HG03196 (cell line): ENCODE data around the gene CARD11.

ENCODE experiments used
- ATAC-seq: cut with Tn5 transposase; IDR thresholded peaks from one replicate; pipeline ENCODE4 v1.9.1; 2021; ENCODE audit not compliant: unreplicated experiment

CARD11 gene

GRCh38 chr7:3043544-3044371 is at the start of gene CARD11:
CARD11 (minus strand) TSS chr7:3043867; CDS start chr7:2958506, 85,361 bp downstream.
- ATAC-seq = no peak

GRCh38 chr7:3092468-3092867 is 48.8 kb upstream of the CARD11 start:
- ATAC-seq = peak; percentile 86

- no peak for ATAC-seq
These were observed 48.0 kb upstream of the CARD11 start for GRCh38 chr7:3091631-3092030.

GRCh38 chr7:3089493-3089892 is 45.8 kb upstream of the CARD11 start:
- no peak for ATAC-seq

GRCh38 chr7:3087243-3087755 is 43.6 kb upstream of the CARD11 start:
- ATAC-seq = no peak

GRCh38 chr7:3083350-3083749 is 39.7 kb upstream of the CARD11 start:
- ATAC-seq = no peak

- ATAC-seq = no peak
These were observed 39.2 kb upstream of the CARD11 start for GRCh38 chr7:3082831-3083230.

GRCh38 chr7:3082386-3082785 is 38.7 kb upstream of the CARD11 start:
- no peak for ATAC-seq

- ATAC-seq = no peak
These were observed 36.4 kb upstream of the CARD11 start for GRCh38 chr7:3080106-3080505.

GRCh38 chr7:3078514-3078913 is 34.8 kb upstream of the CARD11 start:
- ATAC-seq = no peak

GRCh38 chr7:3076700-3077099 is 33.0 kb upstream of the CARD11 start:
- no peak for ATAC-seq

- no peak for ATAC-seq
These were observed 32.5 kb upstream of the CARD11 start for GRCh38 chr7:3076163-3076562.

- no peak for ATAC-seq
These were observed 31.8 kb upstream of the CARD11 start for GRCh38 chr7:3075441-3075840.

- no peak for ATAC-seq
These were observed 30.8 kb upstream of the CARD11 start for GRCh38 chr7:3074459-3074821.

- no peak for ATAC-seq
These were observed 30.2 kb upstream of the CARD11 start for GRCh38 chr7:3073763-3074458.

- no peak for ATAC-seq
These were observed 27.2 kb upstream of the CARD11 start for GRCh38 chr7:3070908-3071307.

- no peak for ATAC-seq
These were observed 26.2 kb upstream of the CARD11 start for GRCh38 chr7:3069771-3070449.

GRCh38 chr7:3068530-3068929 is 24.9 kb upstream of the CARD11 start:
- ATAC-seq = no peak

GRCh38 chr7:3067606-3068380 is 24.1 kb upstream of the CARD11 start:
- no peak for ATAC-seq

GRCh38 chr7:3067193-3067592 is 23.5 kb upstream of the CARD11 start:
- no peak for ATAC-seq

- no peak for ATAC-seq
These were observed 22.8 kb upstream of the CARD11 start for GRCh38 chr7:3066506-3066905.
